K562 (cell line): ENCODE data around the gene NR3C1. TPM values are rescaled to one million over a fixed set of nuclear protein-coding genes. Genes with fewer than 3 reads are reported as not detected.
A peak's percentile ranks its signal among the peaks of the same experiment; 100 is the strongest.

ENCODE experiments used
- ATAC-seq: fragments of 200-7000 bp; cut with Tn5 transposase; 3 replicates; pipeline ENCODE4 v1.9.1; 2020; ENCODE audit warnings: moderate library complexity
- BruUV-seq: library from RNA; stranded (reverse); fragments of 400-500 nt; replicated peaks from 2 replicates; lab custom pipeline; 2021; lab: Mats Ljungman, UMichigan
- CTCF ChIA-PET: fragments of 300-600 bp; formaldehyde crosslinking; extraction: SDS; loops from one replicate; lab custom pipeline; 2021; ENCODE audit warnings: low intra/inter-chr PET ratio; lab: Yijun Ruan, JAX
- POLR2A ChIA-PET: fragments of 300-600, 350-650 bp; sonication (Branson Sonifier 250); formaldehyde crosslinking; extraction: SDS; loops from one replicate; lab custom pipeline; 2021; ENCODE audit warnings: antibody characterized with exemption, inconsistent platforms; lab: Yijun Ruan, JAX
- DNase-seq, 4 experiments: peaks; one replicate each; pipeline versions ENCODE4 v3.0.0 to v3.0.0-alpha.2; 2011 to 2018; ENCODE audit warnings: low spot score in 3 of 4, mixed read lengths in 3 of 4; ENCODE audit errors: extremely low read depth in 1 of 4
- FAIRE-seq: peaks from 2 replicates; lab custom pipeline; 2011; peaks lifted over from hg19 to GRCh38; lab: Jason Lieb, UNC
- H2AFZ ChIP-seq: 2 replicates; pipeline ENCODE4 v1.6.0; 2011; ENCODE audit warnings: low read depth, low read length, control low read depth, inconsistent platforms
- H3K27ac ChIP-seq: fragments of 200-600 bp; 3 replicates; pipeline ENCODE4 v1.8.0; 2011; ENCODE audit warnings: low read depth, mild to moderate bottlenecking, control low read depth, inconsistent platforms, low read length, moderate library complexity, mixed read lengths; ENCODE audit errors: extremely low read depth
- H3K27me3 ChIP-seq, 2 experiments: fragments of 300-600 bp in 1 of 2; 2 replicates in 1 of 2; 3 replicates in 1 of 2; pipeline versions ENCODE4 v1.6.0 to v1.8.0; 2011; ENCODE audit warnings: inconsistent platforms in 2 of 2, low read length in 2 of 2, mild to moderate bottlenecking in 1 of 2, mixed read lengths in 1 of 2, moderate library complexity in 1 of 2; ENCODE audit not compliant: control insufficient read depth in 2 of 2, insufficient read depth in 2 of 2
- H3K36me3 ChIP-seq: fragments of 300-600 bp; 3 replicates; pipeline ENCODE4 v1.8.0; 2011; ENCODE audit warnings: mild to moderate bottlenecking, low read length, inconsistent platforms; ENCODE audit not compliant: control insufficient read depth, insufficient read depth
- H3K4me1 ChIP-seq, 2 experiments: fragments of 200-600 bp in 1 of 2; replicated peaks in 1 of 2; 2 replicates in 1 of 2; 3 replicates in 1 of 2; pipeline versions ENCODE4 v1.5.1 to v1.8.0; 2011; ENCODE audit warnings: inconsistent platforms in 2 of 2, low read length in 2 of 2, mild to moderate bottlenecking in 1 of 2, mixed read lengths in 1 of 2, moderate library complexity in 1 of 2; ENCODE audit not compliant: control insufficient read depth in 2 of 2, insufficient read depth in 2 of 2
- H3K4me2 ChIP-seq: 2 replicates; pipeline ENCODE4 v1.6.1; 2011; ENCODE audit warnings: low read length, control low read depth, inconsistent platforms, mixed read lengths; ENCODE audit not compliant: insufficient read depth
- H3K4me3 ChIP-seq: fragments of 200-600 bp; sonication (generic), shearing (Covaris generic); 2 replicates; pipeline ENCODE4 v1.5.1; 2016; ENCODE audit warnings: control low read depth, inconsistent platforms
- H3K79me2 ChIP-seq: fragments of 200-600 bp; 3 replicates; pipeline ENCODE4 v1.8.0; 2011; ENCODE audit warnings: low read length, inconsistent platforms; ENCODE audit not compliant: control insufficient read depth, insufficient read depth
- H3K9ac ChIP-seq, 2 experiments: 2 replicates each; pipeline versions ENCODE4 v1.6.0 to v1.6.1; 2011; ENCODE audit warnings: low read depth in 2 of 2, low read length in 2 of 2, control low read depth in 1 of 2, inconsistent platforms in 1 of 2, mild to moderate bottlenecking in 1 of 2, mixed read lengths in 1 of 2; ENCODE audit not compliant: insufficient read depth in 1 of 2
- H3K9me1 ChIP-seq: one replicate; pipeline ENCODE4 v1.6.0; 2011; ENCODE audit warnings: inconsistent platforms, mild to moderate bottlenecking, low read length, moderate library complexity; ENCODE audit not compliant: control insufficient read depth, insufficient read depth
- H3K9me3 ChIP-seq: replicated peaks from 2 replicates; pipeline ENCODE4 v1.5.1; 2011; ENCODE audit warnings: low read depth, low read length, inconsistent platforms; ENCODE audit not compliant: control insufficient read depth, insufficient read depth
- H4K20me1 ChIP-seq: replicated peaks from 2 replicates; pipeline ENCODE4 v1.6.1; 2011; ENCODE audit warnings: low read length, inconsistent platforms, mixed read lengths; ENCODE audit not compliant: control insufficient read depth, insufficient read depth
- CEBPB ChIP-seq: fragments of 450-650 bp; IDR thresholded peaks from 2 replicates; pipeline ENCODE4 v1.6.1; 2016; ENCODE audit warnings: missing genetic modification characterization, missing compliant biosample characterization
- CEBPG ChIP-seq, 3 experiments: fragments of 200-800 bp in 1 of 3; sonication (Bioruptor generic) in 1 of 3; sonication (generic) in 1 of 3; formaldehyde crosslinking in 1 of 3; IDR thresholded peaks in 2 of 3; conservative IDR thresholded peaks in 1 of 3; 2 replicates each; pipeline versions ENCODE4 v1.6.1 to v1.8.0; 2016 to 2022; ENCODE audit warnings: missing compliant biosample characterization in 2 of 3, missing genetic modification characterization in 2 of 3, mild to moderate bottlenecking in 1 of 3, missing genetic modification reagents in 1 of 3
- FOXJ2 ChIP-seq: fragments of 200-800 bp; sonication (Bioruptor generic); IDR thresholded peaks from 2 replicates; pipeline ENCODE4 v1.6.1; 2016; ENCODE audit warnings: missing genetic modification characterization, missing compliant biosample characterization
- IRF9 ChIP-seq: fragments of 450-650 bp; IDR thresholded peaks from 2 replicates; pipeline ENCODE4 v1.6.1; 2016; ENCODE audit warnings: missing biosample characterization, missing genetic modification characterization
- LARP7 ChIP-seq: fragments of 450-650 bp; IDR thresholded peaks from 2 replicates; pipeline ENCODE4 v1.6.1; 2016
- MAX ChIP-seq: sonication (generic); formaldehyde crosslinking; IDR thresholded peaks from 2 replicates; pipeline ENCODE4 v1.9.0; 2022; ENCODE audit warnings: mild to moderate bottlenecking, missing genetic modification reagents
- MBD1 ChIP-seq: fragments of 250-450 bp; sonication (Bioruptor Pico); IDR thresholded peaks from 2 replicates; pipeline ENCODE4 v1.8.0; 2022; ENCODE audit warnings: inconsistent platforms
- MXI1 ChIP-seq: IDR thresholded peaks from 2 replicates; pipeline ENCODE4 v1.6.1; 2011; ENCODE audit warnings: low read depth, mild to moderate bottlenecking, improper control_type of control experiment, low read length
- PHF20 ChIP-seq: fragments of 450-650 bp; IDR thresholded peaks from 2 replicates; pipeline ENCODE4 v1.6.1; 2018; ENCODE audit not compliant: partially characterized antibody
- SIN3A ChIP-seq, 2 experiments: fragments of 150-350 bp in 1 of 2; IDR thresholded peaks; 2 replicates each; pipeline ENCODE4 v1.6.1; 2011 to 2016; ENCODE audit warnings: borderline replicate concordance in 2 of 2, low read depth in 2 of 2, low read length in 2 of 2, mild to moderate bottlenecking in 2 of 2, moderate library complexity in 2 of 2; ENCODE audit not compliant: control insufficient read depth in 1 of 2
- SUPT5H ChIP-seq: fragments of 450-650 bp; IDR thresholded peaks from 2 replicates; pipeline ENCODE4 v1.6.1; 2016
- TAF7 ChIP-seq: fragments of 450-650 bp; IDR thresholded peaks from 2 replicates; pipeline ENCODE4 v1.6.1; 2016; ENCODE audit warnings: missing genetic modification characterization, missing compliant biosample characterization
- TRIM24 ChIP-seq, 2 experiments: fragments of 450-650 bp; IDR thresholded peaks; 2 replicates each; pipeline ENCODE4 v1.6.1; 2016
- WGBS: fragments of 100-300 bp; shearing (Covaris generic); methylation state at CpG from one replicate; pipeline ENCODE4 v1.1.6; 2016; ENCODE audit warnings: low coverage, mixed read lengths; ENCODE audit not compliant: insufficient coverage; ENCODE audit errors: missing lambda C conversion rate; 5-methylcytosine and 5-hydroxymethylcytosine counted together
- in situ Hi-C: fragments of 300-500 bp; cut with MboI; formaldehyde crosslinking; loops from 4 replicates; pipeline ENCODE4 v1.15.0; 2018; ENCODE audit warnings: inconsistent platforms, mixed read lengths
- intact Hi-C: fragments of 100-400 bp; cut with micrococcal nuclease; formaldehyde crosslinking; loops from 2 replicates; pipeline ENCODE4 v1.14.2; 2022
- polyA plus RNA-seq, 8 experiments: library from polyadenylated mRNA; depleted of rRNA in 4 of 8; stranded (reverse) in 5 of 8; unstranded in 3 of 8; fragments of >200 nt; fragmentation: Nextera tagmentation in 2 of 8; fragmentation: Illumina TruSeq in 1 of 8; extraction: Ambion mirVana in 2 of 8; extraction: Trizol in 1 of 8; gene quantifications; 2 replicates each; pipeline versions ENCODE4 v1.2.1 to v1.2.3, GENCODE V29; 2011 to 2014; ENCODE audit warnings: inconsistent platforms in 1 of 8, missing spikeins in 1 of 8
- total RNA-seq, 7 experiments: library from RNA; depleted of rRNA in 6 of 7; stranded (reverse); fragments of >200 nt in 6 of 7; fragmentation: Illumina TruSeq in 2 of 7; extraction: Trizol in 2 of 7; gene quantifications; 2 replicates each; pipeline versions ENCODE4 v1.2.1 to v1.2.3, GENCODE V29; 2011 to 2021; ENCODE audit warnings: low replicate concordance in 1 of 7

NR3C1 gene
- total and polyA plus RNA-seq, 9 of the 15 experiments (the other 6 are each of a cell fraction or from before 2014, with no cell fraction given): 8.2 to 36.0 (median 15.0) TPM

DNA sequence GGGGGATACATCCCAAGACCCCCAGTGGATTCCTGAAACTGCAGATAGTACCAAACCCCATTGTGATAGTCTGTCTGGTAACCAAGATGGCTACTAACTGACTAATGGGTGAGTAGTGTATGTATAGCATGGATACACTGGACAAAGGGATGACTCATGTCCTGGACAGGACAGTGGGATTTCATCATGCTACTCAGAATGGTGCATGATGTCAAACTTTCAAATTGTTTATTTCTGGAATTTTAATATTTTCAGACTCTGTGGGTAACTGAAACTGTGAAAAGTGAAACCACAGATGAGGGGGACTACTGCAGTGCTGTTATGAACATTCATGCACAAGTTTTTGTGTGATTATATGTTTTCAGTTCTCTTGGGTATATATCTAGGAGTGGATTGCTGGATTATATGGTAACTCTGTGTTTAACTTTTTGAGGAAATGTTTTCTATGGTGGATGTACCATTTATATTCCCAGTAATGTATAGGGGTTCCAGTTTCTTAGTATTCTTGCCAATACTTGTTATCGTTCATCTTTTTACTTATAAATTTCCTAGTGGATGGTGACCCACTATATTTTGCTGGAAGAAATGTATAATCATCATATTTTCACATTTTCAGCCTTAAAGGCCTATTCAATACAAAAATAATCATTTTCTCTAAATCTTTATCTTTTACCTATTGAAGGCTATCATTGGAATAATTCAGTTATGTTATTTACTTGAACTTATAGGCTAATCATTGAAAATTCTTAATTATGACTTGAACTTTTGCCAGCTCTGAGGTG, 140.9 kb downstream of the NR3C1 start (continued):
- TF ChIP-seq PHF20 (no peak), TAF7 (tag) (no peak), SUPT5H (no peak), LARP7 (no peak), MXI1 (no peak), MAX (CRISPR knock-in tag) (no peak)

GRCh38 chr5:143261748-143262392, 141.6 kb downstream of the NR3C1 start:
- no peak overlapping the region for H3K9ac ChIP-seq
- H3K9me1 ChIP-seq: no peaks in the 10 kb centered on the region
- no peak for ATAC-seq
- H3K27ac ChIP-seq: peak overlapping the region; percentile 12; the same call in 2 of the 3 replicates
- no peaks in the 10 kb centered on the region for H3K9me3 ChIP-seq
- no peak overlapping the region for H2AFZ ChIP-seq
- no peaks in the 10 kb centered on the region for H3K79me2 ChIP-seq
- in situ Hi-C loops (no loop called here), intact Hi-C loops (no loop called here)
- ChIA-PET CTCF (no interaction called here), POLR2A (no interaction called here)
- TF ChIP-seq IRF9 (tag): peak; percentile 82
- TF ChIP-seq MBD1: 0 out of 2 replicates have a peak, but pooled peaks have one; percentile 29
- no peak for TF ChIP-seq SIN3A (IDR thresholded peaks at IDR 0.05; ENCODE audit: borderline replicate concordance in 2 of 2, control insufficient read depth in 1 of 2, low read depth in 2 of 2, low read length in 2 of 2)
- peak; percentile 96 for TF ChIP-seq CEBPB
- peak; percentile 9 to 20; a peak in 2 of 4 replicates for TF ChIP-seq TRIM24 (IDR thresholded peaks at IDR 0.05)
- TF ChIP-seq CEBPG (CRISPR knock-in tag; IDR thresholded peaks at IDR 0.05): peak; percentile 62; the same call in 1 of the 2 replicates
- TF ChIP-seq CEBPG (tag; conservative IDR thresholded peaks at IDR 0.05 in 1 of 2, IDR thresholded peaks at IDR 0.05 in 1 of 2): peak; percentile 89 to 98
- TF ChIP-seq FOXJ2 (tag): no peak
- no peak overlapping the region for H3K4me3 ChIP-seq
- H3K4me1 ChIP-seq: peaks cover 0 to 10% of the 10 kb centered on the region in 2 experiments; a peak in 1 of 5 replicates
- H3K4me2 ChIP-seq: no peak overlapping the region
- FAIRE-seq: no peak
- no TSS peak for BruUV-seq
- no peaks in the 10 kb centered on the region for H3K27me3 ChIP-seq
- no peak for DNase-seq
- 77% methylated on average over 7 of the region's 7 CpGs for WGBS
- H4K20me1 ChIP-seq: no peaks in the 10 kb centered on the region
- H3K36me3 ChIP-seq: no peaks in the 10 kb centered on the region
